RCC 7860 (cell line): Measurements from ENCODE around the gene RTN4.

Experiments used
- DNase-seq: peaks from one replicate; pipeline ENCODE4 v3.0.0-alpha.2; 2015; ENCODE audit warnings: low spot score
- FAIRE-seq: peaks from 2 replicates; lab custom pipeline; 2012; peaks lifted over from hg19 to GRCh38; lab: Jason Lieb, UNC

The RTN4 gene

DNA sequence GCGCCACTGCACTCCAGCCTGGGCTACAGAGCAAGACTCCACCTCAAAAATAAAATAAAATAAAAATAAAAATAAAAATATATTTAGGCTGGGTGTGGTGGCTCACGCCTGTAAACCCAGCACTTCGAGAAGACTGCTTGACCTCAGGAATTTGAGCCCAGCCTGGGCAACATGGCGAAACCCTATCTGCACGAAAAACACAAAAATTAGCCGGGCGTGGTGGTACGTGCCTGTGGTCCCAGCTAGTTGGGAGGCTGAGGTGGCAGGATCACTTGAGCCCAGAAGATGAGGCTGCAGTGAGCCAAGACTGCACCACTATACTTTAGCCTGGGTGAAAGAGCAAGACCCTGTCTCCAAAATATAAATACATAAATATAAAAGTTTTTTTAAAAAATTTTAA, 6.4 kb downstream of the RTN4 start:
- FAIRE-seq (no peak), DNase-seq (no peak)

GRCh38 chr2:55038428-55038827, 11.8 kb downstream of the RTN4 start:
- FAIRE-seq = peak; percentile 42

GRCh38 chr2:55035716-55036115, 14.5 kb downstream of the RTN4 start:
- DNase-seq = no peak

More at GRCh38 chr2:55038428-55038827, 11.8 kb downstream of the RTN4 start:
- DNase-seq = no peak

DNA sequence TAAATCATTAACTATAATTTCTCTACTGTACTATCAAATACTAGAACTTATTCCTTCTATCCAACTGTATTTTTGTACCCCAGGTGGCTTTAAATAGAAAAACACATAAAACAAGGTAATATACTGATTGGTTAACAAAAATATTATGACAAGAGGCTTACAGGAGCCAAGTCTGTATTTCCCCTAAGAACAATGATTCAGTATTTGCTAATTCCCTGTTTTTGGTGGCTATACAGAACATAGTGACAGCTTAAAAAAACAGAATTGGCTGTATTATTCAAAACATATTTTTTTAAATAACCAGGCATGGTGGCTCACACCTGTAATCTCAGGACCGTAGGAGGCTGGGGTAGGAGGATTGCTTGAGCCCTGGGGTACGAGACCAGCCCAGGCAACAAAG, 16.3 kb downstream of the RTN4 start:
- FAIRE-seq = no peak
- no peak for DNase-seq

More at GRCh38 chr2:55035716-55036115, 14.5 kb downstream of the RTN4 start:
- no peak for FAIRE-seq

- no peak for FAIRE-seq
- DNase-seq = no peak
Observed at GRCh38 chr2:55033076-55033742, 17.0 kb downstream of the RTN4 start.

DNA sequence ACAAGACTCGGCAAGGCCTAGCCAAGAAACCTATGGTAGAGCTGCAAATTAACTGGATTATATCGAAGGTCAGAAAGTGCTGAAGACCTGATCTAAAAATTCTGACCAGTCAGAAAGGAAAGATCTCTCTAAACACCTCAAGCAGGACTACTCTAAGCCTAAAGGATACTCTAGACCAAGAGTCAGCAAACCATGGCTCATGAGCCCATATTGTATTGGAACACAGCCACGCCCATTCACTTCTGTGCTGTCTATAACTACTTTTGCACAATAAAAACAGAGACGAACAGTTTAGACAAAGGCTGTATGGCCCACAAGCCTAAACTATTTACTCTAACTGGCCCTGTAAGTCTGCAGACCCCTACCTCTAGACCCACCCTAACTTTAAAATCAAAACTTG, 18.7 kb downstream of the RTN4 start:
- no peak for DNase-seq
- no peak for FAIRE-seq

- FAIRE-seq = no peak
- no peak for DNase-seq
Observed at GRCh38 chr2:55030766-55031165, 19.5 kb downstream of the RTN4 start.

- DNase-seq (no peak), FAIRE-seq (no peak)
Observed at GRCh38 chr2:55029098-55029497, 21.2 kb downstream of the RTN4 start.

- DNase-seq (no peak), FAIRE-seq (no peak)
Observed at GRCh38 chr2:55027226-55027625, 23.0 kb downstream of the RTN4 start.

DNA sequence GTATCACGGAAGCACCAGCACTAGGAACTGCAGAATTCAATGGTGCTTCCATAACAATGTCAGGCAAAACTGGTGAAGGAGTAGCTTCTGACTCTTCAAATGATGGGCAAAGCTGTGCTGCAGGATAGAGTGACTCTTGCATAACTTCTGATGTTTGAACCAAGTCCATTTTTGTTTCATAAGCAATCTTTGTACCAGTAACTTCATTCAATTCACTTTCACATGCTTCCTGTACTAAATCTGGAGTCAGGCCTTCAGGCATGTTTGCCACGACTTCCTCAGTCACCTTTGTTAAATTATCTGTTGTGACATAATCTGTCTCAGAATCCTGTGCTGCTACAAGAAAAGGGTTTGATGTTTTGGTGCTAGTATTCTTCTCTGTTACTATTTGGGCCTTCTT, 24.0 kb downstream of the RTN4 start:
- no peak for FAIRE-seq
- no peak for DNase-seq

DNA sequence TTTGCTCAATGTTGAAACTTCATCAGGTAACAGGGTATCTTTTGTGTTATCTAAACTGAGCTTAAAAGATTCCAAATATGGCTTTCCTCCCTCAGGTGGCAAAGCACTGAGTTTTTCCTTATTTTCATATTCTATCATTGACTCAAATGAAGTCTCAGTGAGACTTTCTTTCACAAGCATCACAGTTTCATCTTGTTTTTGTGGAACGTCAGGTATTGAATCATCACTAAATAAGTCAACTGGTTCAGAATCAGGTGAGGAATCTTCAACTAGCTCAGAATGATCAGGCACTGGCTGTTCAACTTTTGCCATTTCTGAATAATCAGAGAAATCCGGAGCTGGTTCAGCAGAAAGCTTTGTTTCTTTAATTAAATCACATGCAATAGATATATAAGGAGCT, 24.6 kb downstream of the RTN4 start:
- DNase-seq (no peak), FAIRE-seq (no peak)

- FAIRE-seq = no peak
- DNase-seq = no peak
Observed at GRCh38 chr2:55025082-55025481, 25.2 kb downstream of the RTN4 start.

- DNase-seq = no peak
- no peak for FAIRE-seq
Observed at GRCh38 chr2:55022476-55022875, 27.8 kb downstream of the RTN4 start.

GRCh38 chr2:55019526-55020258, 30.6 kb downstream of the RTN4 start:
- FAIRE-seq (no peak), DNase-seq (no peak)

GRCh38 chr2:55018619-55019018, 31.6 kb downstream of the RTN4 start:
- no peak for FAIRE-seq
- DNase-seq = no peak

DNA sequence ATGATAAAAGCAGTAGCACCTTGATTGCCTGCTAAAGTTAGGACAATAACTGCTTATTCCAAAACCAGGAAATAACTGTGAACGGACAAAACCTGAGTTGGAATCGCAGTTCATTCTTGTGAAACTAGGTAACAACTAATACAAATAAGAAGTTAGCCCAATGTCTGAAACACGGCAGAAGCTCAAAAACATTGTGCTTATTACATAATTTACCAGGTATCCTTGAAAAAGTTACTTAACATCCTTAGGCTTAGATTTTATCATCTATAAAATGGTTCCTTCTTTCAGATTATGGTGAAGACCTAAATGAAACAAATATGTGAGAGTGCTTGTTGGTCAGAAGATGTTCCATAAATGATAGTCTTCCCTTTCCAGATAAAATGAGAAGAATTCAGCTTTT, 32.4 kb downstream of the RTN4 start:
- no peak for DNase-seq
- no peak for FAIRE-seq

DNA sequence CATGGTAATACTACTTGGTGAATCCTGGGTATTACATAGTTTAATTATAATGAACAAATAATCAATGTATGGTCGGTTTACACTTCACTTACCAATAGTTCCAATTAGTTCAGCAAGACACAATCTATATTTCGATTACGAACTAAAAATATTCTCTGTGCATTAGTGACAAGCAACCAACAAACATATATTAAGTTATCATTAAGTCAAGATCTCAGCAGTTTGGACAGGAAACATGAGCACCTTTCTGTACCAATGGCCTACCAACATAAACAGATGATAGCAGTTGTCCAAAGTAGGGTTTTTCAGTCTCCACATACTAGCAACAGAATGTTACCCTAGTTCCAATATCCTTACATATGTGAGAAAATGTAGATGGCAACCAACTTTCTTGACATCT, 32.8 kb downstream of the RTN4 start:
- no peak for FAIRE-seq
- DNase-seq = no peak

GRCh38 chr2:55014962-55015939, 35.0 kb downstream of the RTN4 start:
- DNase-seq = peak; percentile 73
- peak; percentile 94 for FAIRE-seq

DNA sequence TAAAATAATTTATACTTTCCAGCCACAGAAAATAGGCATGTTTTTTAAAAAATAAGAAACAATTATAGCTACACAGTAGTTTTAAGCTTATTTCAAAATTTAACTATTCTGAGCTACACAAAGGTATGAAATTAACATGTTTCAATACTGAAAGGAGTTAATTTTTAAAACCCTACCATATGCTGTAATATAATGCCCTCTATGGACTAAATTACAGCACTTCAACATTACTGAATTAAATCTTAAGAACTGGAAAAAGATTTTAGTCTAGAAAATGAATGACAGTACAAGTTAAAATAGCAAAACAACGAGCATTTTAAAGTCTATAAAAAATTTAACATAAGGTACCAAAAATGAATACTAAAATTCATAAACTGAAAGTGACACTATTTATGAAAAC, 36.3 kb downstream of the RTN4 start:
- no peak for DNase-seq
- peak; percentile 59 for FAIRE-seq

- DNase-seq (no peak), FAIRE-seq (no peak)
Observed at GRCh38 chr2:55012672-55013484, 37.4 kb downstream of the RTN4 start.
